ENCODE data around the gene CADM1.

The CADM1 gene

GRCh38 chr11:115183136-115183535 is 321.1 kb downstream of the CADM1 start:
- no peak overlapping the region for H2AFZ ChIP-seq (ENCODE audit: low read depth, low read length)
- TF ChIP-seq CTCF (IDR thresholded peaks at IDR 0.05; ENCODE audit: low read depth, low read length) (no peak), EZH2phosphoT487 (IDR thresholded peaks at IDR 0.05; ENCODE audit: low read depth) (no peak)
- no peaks in the 10 kb centered on the region for H4K20me1 ChIP-seq (ENCODE audit: insufficient read depth, low read length)
- H3K4me3 ChIP-seq (ENCODE audit: low read length): no peak overlapping the region
- no peaks in the 10 kb centered on the region for H3K9me3 ChIP-seq (ENCODE audit: insufficient read depth, low read length)
- H3K4me1 ChIP-seq (ENCODE audit: low read length): no peaks in the 10 kb centered on the region
- H3K79me2 ChIP-seq (ENCODE audit: low read length): no peaks in the 10 kb centered on the region
- H3K27ac ChIP-seq (ENCODE audit: low read length): no peak overlapping the region
- no peaks in the 10 kb centered on the region for H3K36me3 ChIP-seq (replicated peaks; ENCODE audit: low read depth, low read length)
- no peak overlapping the region for H3K9ac ChIP-seq (ENCODE audit: low read length)
- no peak overlapping the region for H3K4me2 ChIP-seq (ENCODE audit: low read length)
- H3K27me3 ChIP-seq (ENCODE audit: low read depth, low read length): peaks cover 60% of the 10 kb centered on the region

GRCh38 chr11:115182282-115182955 is 321.8 kb downstream of the CADM1 start:
- H4K20me1 ChIP-seq (ENCODE audit: insufficient read depth, low read length): no peaks in the 10 kb centered on the region
- no peak overlapping the region for H3K9ac ChIP-seq (ENCODE audit: low read length)
- no peak overlapping the region for H3K4me2 ChIP-seq (ENCODE audit: low read length)
- H3K27ac ChIP-seq (ENCODE audit: low read length): no peak overlapping the region
- no peaks in the 10 kb centered on the region for H3K9me3 ChIP-seq (ENCODE audit: insufficient read depth, low read length)
- no peaks in the 10 kb centered on the region for H3K79me2 ChIP-seq (ENCODE audit: low read length)
- no peaks in the 10 kb centered on the region for H3K36me3 ChIP-seq (replicated peaks; ENCODE audit: low read depth, low read length)
- H3K4me1 ChIP-seq (ENCODE audit: low read length): no peaks in the 10 kb centered on the region
- H3K27me3 ChIP-seq (ENCODE audit: low read depth, low read length): peaks cover 66% of the 10 kb centered on the region
- TF ChIP-seq EZH2phosphoT487 (IDR thresholded peaks at IDR 0.05; ENCODE audit: low read depth): no peak
- no peak for TF ChIP-seq CTCF (IDR thresholded peaks at IDR 0.05; ENCODE audit: low read depth, low read length)
- no peak overlapping the region for H3K4me3 ChIP-seq (ENCODE audit: low read length)
- H2AFZ ChIP-seq (ENCODE audit: low read depth, low read length): no peak overlapping the region

GRCh38 chr11:115181538-115181937 is 322.7 kb downstream of the CADM1 start:
- H2AFZ ChIP-seq (ENCODE audit: low read depth, low read length): no peak overlapping the region
- no peak overlapping the region for H3K4me3 ChIP-seq (ENCODE audit: low read length)
- H3K27ac ChIP-seq (ENCODE audit: low read length): no peak overlapping the region
- H3K79me2 ChIP-seq (ENCODE audit: low read length): no peaks in the 10 kb centered on the region
- H3K4me2 ChIP-seq (ENCODE audit: low read length): no peak overlapping the region
- H3K27me3 ChIP-seq (ENCODE audit: low read depth, low read length): peaks cover 71% of the 10 kb centered on the region
- H3K9me3 ChIP-seq (ENCODE audit: insufficient read depth, low read length): no peaks in the 10 kb centered on the region
- H4K20me1 ChIP-seq (ENCODE audit: insufficient read depth, low read length): no peaks in the 10 kb centered on the region
- no peak for TF ChIP-seq EZH2phosphoT487 (IDR thresholded peaks at IDR 0.05; ENCODE audit: low read depth)
- TF ChIP-seq CTCF (IDR thresholded peaks at IDR 0.05; ENCODE audit: low read depth, low read length): no peak
- H3K36me3 ChIP-seq (replicated peaks; ENCODE audit: low read depth, low read length): no peaks in the 10 kb centered on the region
- no peaks in the 10 kb centered on the region for H3K4me1 ChIP-seq (ENCODE audit: low read length)
- H3K9ac ChIP-seq (ENCODE audit: low read length): no peak overlapping the region

GRCh38 chr11:115180272-115180671 is 323.9 kb downstream of the CADM1 start:
- Histone ChIP-seq H3K36me3 (replicated peaks; ENCODE audit: low read depth, low read length) (no peaks in the 10 kb centered on the region), H3K4me1 (ENCODE audit: low read length) (no peaks in the 10 kb centered on the region), H4K20me1 (ENCODE audit: insufficient read depth, low read length) (no peaks in the 10 kb centered on the region), H2AFZ (ENCODE audit: low read depth, low read length) (no peak overlapping the region), H3K4me2 (ENCODE audit: low read length) (no peak overlapping the region), H3K27ac (ENCODE audit: low read length) (no peak overlapping the region), H3K27me3 (ENCODE audit: low read depth, low read length) (peaks cover 76% of the 10 kb centered on the region), H3K79me2 (ENCODE audit: low read length) (no peaks in the 10 kb centered on the region), H3K9ac (ENCODE audit: low read length) (no peak overlapping the region), H3K9me3 (ENCODE audit: insufficient read depth, low read length) (no peaks in the 10 kb centered on the region), H3K4me3 (ENCODE audit: low read length) (no peak overlapping the region)
- TF ChIP-seq CTCF (IDR thresholded peaks at IDR 0.05; ENCODE audit: low read depth, low read length) (no peak), EZH2phosphoT487 (IDR thresholded peaks at IDR 0.05; ENCODE audit: low read depth) (no peak)

All from OCI-LY3 (cell line).